ENCODE results near the gene ORAI3.

ORAI3 gene

DNA sequence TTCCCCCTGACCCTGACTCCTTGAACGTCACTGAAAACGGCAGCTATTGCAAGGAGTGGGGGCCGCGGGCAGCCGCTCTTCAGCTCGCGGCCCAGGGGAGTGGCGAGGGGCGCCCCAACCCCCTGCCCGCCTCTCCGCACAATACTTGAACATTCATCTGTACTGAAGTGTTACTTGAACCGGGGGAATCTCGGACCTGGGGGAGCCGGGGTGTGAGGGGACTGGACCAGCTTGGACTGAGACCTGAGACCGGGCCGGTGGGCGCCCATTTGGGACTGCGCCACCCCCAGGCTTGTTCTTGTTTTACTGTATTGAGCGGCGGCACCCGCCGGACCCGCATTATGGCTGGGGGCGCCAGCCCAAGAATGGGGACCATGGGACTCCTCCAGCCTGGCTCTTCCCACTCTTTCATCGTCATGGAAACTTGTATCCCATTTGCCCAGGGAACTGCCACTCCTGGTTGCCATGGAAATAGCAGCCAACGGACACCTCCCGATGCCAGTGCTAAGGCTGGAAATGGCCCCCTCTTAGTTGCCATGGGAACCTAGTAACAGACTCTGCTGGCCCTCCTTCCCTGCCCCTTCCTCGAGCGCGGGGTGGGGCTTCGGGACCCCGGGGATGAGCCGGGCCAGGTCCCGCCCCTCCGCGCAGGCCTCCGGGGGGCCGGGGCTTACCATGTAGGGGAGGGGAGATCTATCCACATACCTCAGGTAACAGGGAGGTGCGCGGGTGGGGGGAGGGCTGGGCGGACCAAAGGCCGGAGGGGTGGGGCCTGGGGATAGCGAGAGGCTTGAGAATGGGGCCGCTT, 805 bp upstream of the ORAI3 start:
- DNase-seq (ENCODE audit: low read depth): peak; percentile 94

GRCh38 chr16:30949650-30950515, 1.0 kb downstream of the ORAI3 start:
- peak; percentile 60 for DNase-seq (ENCODE audit: low read depth)

GRCh38 chr16:30950516-30951065, 1.7 kb downstream of the ORAI3 start:
- DNase-seq (ENCODE audit: low read depth): no peak

DNA sequence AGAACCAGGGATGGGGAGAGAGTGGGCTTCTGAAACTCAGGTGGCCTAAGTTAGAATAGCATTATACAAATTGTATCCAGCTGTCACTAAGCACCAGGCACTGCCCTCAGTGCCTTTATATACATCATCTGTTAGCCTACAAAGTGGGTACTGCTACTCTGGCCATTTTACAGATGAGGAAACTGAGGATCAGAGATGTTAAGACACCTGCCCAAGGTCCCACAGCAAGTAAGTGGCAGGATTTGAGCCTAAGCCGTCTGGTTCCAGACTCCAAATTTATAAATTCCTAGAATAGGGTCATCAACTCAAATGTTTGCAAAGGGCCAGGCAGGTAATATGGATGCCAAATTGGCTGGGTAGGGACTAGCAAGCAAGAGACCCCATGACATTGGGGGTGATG, 2.3 kb downstream of the ORAI3 start:
- no peak for DNase-seq (ENCODE audit: low read depth)

GRCh38 chr16:30951750-30952149, 2.9 kb downstream of the ORAI3 start:
- DNase-seq (ENCODE audit: low read depth): no peak

GRCh38 chr16:30953111-30953510, 4.2 kb downstream of the ORAI3 start:
- DNase-seq (ENCODE audit: low read depth): no peak

DNA sequence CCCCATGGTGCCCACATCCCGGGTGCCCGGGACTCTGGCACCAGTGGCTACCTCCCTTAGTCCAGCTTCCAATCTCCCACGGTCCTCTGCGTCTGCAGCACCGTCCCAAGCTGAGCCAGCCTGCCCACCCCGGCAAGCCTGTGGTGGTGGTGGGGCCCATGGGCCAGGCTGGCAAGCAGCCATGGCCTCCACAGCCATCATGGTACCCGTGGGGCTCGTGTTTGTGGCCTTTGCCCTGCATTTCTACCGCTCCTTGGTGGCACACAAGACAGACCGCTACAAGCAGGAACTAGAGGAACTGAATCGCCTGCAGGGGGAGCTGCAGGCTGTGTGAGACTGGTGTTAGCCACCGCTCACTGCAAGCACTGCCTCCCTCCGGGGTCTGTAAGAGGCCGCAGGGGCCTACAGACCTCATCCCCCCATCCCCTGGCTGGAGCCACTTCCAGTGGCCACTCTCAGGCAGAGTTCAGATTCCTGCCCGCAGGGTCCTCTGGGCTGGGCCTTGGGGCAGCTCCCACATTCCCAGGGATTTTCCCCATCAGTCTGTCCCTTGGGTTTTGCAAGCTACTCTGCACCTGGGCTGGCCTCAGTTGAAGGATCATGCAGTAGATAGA, 4.8 kb downstream of the ORAI3 start:
- DNase-seq (ENCODE audit: low read depth): no peak

DNA sequence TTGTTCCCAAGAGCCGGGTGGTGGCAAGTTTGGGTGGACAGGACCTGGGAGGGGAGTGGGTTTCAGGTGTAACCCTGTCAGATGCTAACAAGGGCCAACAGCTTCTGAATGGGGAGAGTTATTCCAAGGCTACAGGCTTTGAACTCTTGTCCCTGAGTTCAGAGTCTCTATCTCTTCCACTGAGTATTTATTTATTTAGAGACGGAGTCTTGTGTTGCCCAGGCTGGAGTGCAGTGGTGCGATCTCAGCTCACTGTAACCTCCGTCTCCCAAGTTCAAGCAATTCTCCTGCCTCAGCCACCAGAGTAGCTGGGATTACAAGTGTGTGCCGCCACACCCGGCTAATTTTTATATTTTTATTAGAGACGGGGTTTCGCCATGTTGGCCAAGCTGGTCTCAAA, 6.1 kb downstream of the ORAI3 start:
- no peak for DNase-seq (ENCODE audit: low read depth)

GRCh38 chr16:30956601-30957455, 8.0 kb downstream of the ORAI3 start:
- DNase-seq (ENCODE audit: low read depth): no peak

- peak; percentile 75 for DNase-seq (ENCODE audit: low read depth)
These were observed 8.7 kb downstream of the ORAI3 start, which contains the start of gene SETD1A for GRCh38 chr16:30957456-30958174. SETD1A (plus strand) TSS chr16:30957754; CDS start chr16:30958732, 978 bp downstream.

DNA sequence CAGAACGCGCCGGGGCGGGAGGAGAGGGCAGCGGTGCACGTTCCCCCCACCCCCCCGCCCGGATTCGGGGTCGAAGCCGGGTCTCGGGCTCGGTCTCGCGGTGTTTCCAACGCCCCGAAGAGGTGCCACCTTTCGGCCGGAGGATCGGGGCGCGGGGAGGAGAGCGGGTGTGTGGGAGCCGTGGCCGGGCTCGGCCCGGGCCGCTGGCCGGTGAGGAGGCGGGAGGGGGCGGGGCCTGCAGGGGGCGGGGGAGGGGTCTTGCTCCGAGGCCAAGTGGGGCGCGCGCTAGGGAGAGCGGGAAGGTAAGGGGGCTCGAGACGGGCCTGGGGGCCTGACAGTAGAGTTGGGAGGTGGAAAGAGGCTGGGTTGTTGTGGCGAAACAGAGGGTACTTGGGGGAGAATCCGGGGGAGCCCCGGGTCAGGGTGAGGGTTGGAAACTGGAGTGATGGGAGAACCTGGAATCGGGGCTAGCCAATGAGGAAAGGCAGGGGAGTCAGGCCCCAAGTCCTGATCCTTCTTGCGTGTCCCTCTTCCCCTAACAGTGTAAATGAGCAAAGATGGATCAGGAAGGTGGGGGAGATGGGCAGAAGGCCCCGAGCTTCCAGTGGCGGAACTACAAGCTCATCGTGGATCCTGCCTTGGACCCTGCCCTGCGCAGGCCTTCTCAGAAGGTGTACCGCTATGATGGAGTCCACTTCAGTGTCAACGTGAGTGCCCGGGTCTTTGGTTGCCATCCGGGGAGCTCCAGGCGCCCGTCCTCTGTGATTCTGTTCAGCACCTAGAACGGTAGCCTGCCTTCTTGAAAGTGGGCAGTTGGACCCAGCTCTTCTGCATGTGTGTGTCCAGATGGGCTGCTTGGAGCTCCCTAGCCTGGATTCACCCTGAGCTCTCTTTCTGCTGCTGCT, 9.6 kb downstream of the ORAI3 start:
- DNase-seq (ENCODE audit: low read depth): no peak

DNA sequence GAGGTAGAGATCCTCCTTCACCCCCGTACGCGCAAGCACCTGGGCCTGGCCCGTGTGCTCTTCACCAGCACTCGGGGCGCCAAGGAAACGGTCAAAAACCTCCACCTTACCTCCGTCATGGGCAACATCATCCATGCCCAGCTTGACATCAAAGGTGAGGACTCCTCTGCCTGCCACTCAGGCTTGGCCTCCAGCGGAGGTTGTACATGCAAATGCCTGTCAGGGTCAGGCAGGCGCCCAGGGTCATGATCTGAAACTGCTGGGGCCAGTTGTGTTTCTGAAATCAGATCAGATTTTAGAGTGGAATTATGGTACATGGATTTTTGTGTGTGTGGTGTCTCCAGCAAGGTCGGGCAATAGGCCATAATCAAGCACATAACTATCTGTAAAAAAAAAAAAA, 12.5 kb downstream of the ORAI3 start:
- no peak for DNase-seq (ENCODE audit: low read depth)

DNA sequence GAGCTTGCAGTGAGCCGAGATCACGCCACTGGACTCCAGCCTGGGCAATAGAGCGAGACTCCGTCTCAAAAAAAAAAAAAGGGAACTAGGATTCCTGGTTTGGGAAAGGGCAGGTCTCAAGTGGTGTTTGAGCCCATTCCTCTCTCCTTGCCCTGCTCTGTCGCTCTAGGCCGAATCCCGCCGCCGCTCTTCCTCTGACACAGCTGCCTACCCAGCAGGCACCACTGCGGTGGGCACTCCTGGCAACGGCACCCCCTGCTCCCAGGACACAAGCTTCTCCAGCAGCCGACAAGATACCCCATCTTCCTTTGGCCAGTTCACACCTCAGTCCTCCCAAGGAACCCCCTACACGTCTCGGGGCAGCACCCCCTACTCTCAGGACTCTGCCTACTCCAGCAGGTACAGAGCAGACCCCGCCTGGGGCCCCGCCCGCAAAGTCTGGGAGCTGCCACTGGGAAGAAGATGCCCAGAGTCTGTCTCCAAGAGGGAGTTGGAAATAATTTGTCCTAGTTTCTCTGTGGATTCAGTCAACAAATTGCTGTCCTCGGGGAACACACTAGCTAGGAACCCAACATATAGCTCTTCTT, 15.2 kb downstream of the ORAI3 start:
- DNase-seq (ENCODE audit: low read depth): no peak

GRCh38 chr16:30964574-30965226, 15.8 kb downstream of the ORAI3 start:
- no peak for DNase-seq (ENCODE audit: low read depth)

- DNase-seq (ENCODE audit: low read depth): no peak
These were observed 16.6 kb downstream of the ORAI3 start for GRCh38 chr16:30965436-30965835.

DNA sequence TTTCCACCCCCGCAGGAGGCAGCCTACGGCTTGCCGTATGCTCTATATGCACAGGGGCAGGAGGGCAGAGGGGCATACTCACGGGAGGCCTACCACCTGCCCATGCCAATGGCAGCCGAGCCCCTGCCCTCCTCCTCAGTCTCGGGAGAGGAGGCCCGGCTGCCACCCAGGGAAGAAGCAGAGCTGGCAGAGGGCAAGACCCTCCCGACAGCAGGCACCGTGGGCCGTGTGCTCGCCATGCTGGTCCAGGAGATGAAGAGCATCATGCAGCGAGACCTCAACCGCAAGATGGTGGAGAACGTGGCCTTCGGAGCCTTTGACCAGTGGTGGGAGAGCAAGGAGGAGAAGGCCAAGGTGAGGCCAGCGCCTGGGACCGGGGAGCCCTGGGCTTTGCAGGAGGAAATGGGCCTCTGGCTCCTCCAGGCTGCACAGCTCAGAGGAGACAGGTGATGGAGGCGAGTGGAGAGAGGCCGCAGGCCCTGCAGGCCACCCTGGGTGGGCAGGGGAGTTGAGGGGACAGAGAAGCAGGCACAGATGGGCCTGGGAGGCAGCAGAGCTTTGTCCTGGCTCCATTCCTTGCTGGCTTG, 17.3 kb downstream of the ORAI3 start:
- DNase-seq (ENCODE audit: low read depth): no peak

GRCh38 chr16:30967795-30968194, 18.9 kb downstream of the ORAI3 start:
- no peak for DNase-seq (ENCODE audit: low read depth)

DNA sequence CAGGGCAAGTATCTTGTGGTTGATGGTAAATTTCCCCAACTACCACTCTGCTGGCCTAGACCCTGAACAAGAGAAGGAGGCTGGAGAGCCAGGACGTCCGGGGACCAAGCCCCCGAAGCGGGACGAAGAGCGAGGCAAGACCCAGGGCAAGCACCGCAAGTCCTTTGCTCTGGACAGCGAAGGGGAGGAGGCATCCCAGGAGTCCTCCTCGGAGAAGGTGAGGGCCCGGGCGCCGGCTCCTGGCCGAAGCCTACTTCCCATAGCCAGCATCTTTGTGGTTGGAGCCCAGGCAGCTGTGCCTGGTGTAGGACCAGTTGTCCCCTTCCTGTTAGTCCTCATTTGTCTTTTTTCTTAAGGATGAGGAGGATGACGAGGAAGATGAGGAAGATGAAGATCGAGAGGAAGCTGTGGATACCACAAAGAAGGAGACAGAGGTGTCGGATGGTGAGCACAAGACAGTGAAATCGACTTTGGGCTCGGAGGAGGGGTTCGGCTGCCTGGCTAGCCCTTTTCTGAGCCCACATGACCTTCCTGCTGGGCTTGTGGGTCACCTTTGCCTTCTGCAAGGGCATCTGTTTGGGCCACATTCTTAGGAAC, 20.5 kb downstream of the ORAI3 start:
- no peak for DNase-seq (ENCODE audit: low read depth)
